WI38 (cell line): ENCODE measurements around the gene MLN.
A peak's percentile ranks its signal among the peaks of the same experiment; 100 is the strongest.

Experiments used
- H3K4me3 ChIP-seq: 2 replicates; pipeline ENCODE4 v1.5.1; 2011; ENCODE audit warnings: low read depth, mild to moderate bottlenecking, control low read depth, low read length
- CTCF ChIP-seq: IDR thresholded peaks from 2 replicates; pipeline ENCODE4 v1.5.1; 2012; ENCODE audit warnings: low read depth, mild to moderate bottlenecking, control low read depth, low read length

The MLN gene

DNA sequence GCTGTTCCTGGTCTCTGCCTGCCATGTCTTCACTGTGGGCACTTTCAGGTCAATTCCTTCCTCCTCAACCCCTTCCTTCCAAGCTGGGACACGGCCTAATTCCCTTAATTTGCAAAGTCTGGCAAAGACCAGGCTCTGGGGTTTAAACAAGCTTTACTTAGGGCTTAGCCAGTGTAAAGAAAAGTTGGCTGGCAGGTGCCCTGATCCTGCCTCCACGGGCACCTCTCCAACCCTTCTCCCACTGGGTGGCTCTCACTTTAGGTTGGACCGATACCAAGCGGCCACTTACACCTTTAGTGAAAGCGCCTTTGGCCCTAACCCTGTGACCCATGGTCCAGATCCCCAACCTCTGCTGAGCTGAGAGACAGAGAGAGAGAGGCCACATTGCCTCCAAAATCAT, 13.7 kb upstream of the MLN start:
- no peak for TF ChIP-seq CTCF
- H3K4me3 ChIP-seq, result no peak overlapping the region

DNA sequence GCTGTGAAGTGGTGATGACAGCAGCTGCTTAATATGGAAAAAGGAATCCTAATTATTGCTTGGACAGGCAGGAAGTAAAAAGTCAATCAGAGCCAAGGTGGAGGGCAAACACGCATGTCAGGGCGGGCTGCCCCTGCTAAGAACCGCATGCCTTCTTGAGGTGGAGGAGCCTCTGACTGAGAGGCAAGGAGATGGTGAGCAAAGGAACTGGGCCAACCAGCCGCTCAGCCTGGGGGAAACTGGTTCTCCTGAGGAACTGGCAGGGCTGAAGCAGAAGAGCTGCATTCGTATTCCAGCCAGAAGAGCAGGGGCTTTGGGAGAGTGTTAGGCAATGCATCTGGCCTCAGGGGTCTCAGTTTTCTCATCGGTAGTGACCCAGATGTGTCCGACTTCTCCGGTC, 13.1 kb upstream of the MLN start:
- TF ChIP-seq CTCF, result no peak
- no peak overlapping the region for H3K4me3 ChIP-seq

DNA sequence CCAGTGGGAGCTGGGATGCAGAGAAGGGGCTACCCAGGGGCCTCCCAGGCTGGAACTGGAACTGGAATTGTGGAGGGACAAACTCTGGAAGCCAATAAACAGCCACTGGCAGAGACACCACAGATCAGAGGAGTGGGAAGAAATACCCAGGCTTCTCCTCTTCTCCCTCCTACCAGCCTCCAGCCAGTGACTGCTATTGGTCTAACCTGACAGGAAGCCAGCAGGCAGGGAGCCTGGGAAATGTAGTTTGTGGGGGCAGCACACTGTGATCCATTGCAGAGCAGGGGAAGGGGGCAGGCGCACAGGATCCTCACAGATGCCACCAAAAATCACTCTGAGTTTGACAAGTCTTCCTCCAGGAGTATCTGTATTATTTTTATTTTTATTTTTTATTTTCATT, 12.1 kb upstream of the MLN start:
- no peak for TF ChIP-seq CTCF
- no peak overlapping the region for H3K4me3 ChIP-seq

DNA sequence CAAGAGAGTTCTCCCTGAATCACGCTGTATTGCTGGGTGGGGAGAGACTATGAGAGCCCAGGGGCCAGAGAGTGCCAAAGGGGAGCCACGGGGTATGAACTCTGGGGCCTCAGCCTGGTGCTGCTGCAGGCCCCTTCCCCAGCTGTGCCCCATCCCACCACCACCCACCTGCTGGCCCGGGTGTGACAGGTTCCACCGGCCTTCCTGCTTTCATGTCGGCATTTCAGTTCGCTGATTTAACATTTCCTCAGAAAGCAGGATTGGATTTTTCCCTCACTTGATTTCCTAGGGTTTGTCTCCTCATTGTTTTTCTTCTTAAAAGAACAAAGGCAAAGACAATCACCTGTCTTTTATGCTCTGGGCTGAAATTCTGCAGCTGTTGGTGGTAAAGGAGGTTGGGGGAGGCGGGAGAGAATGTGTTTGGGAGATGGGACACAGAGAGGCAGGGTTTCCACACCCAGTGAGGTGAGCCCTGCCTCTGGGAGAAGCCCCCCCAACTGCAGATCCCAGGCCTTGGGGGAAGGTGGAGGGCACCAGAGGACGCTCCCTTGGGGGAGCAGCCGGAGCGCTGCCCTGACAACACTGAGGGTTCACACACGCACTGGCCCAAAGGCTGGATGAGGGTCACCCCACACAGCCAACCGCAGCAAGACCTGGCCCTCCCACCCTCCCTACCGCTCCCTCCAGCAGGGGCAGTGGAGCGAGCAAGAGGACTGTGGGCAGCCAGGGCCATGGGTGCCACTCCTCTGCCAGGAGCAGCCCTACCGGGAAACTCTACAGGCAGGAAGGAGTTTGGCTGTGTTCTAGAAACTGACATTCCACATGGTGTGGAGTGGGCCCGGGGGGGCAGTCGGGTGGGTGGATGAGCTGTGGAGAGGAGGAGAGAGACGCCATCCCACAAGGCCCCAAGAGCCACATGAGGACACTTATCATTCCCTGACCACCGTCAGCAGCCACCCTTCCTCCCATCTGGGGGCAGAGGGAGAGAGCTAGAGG, 10.5 kb upstream of the MLN start:
- no peak for TF ChIP-seq CTCF
- H3K4me3 ChIP-seq, result no peak overlapping the region

- H3K4me3 ChIP-seq, result no peak overlapping the region
- TF ChIP-seq CTCF, result no peak
Observed at GRCh38 chr6:33813246-33813904, 9.6 kb upstream of the MLN start.

GRCh38 chr6:33812669-33813068, 8.9 kb upstream of the MLN start:
- TF ChIP-seq CTCF, result 0 out of 2 replicates have a peak, but pooled peaks have one; percentile 16
- H3K4me3 ChIP-seq, result no peak overlapping the region

GRCh38 chr6:33809594-33809993, 5.8 kb upstream of the MLN start:
- TF ChIP-seq CTCF, result no peak
- H3K4me3 ChIP-seq, result no peak overlapping the region
